ENCODE measurements around the gene SLCO1C1.

Gene SLCO1C1, protein sequence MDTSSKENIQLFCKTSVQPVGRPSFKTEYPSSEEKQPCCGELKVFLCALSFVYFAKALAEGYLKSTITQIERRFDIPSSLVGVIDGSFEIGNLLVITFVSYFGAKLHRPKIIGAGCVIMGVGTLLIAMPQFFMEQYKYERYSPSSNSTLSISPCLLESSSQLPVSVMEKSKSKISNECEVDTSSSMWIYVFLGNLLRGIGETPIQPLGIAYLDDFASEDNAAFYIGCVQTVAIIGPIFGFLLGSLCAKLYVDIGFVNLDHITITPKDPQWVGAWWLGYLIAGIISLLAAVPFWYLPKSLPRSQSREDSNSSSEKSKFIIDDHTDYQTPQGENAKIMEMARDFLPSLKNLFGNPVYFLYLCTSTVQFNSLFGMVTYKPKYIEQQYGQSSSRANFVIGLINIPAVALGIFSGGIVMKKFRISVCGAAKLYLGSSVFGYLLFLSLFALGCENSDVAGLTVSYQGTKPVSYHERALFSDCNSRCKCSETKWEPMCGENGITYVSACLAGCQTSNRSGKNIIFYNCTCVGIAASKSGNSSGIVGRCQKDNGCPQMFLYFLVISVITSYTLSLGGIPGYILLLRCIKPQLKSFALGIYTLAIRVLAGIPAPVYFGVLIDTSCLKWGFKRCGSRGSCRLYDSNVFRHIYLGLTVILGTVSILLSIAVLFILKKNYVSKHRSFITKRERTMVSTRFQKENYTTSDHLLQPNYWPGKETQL

DNA sequence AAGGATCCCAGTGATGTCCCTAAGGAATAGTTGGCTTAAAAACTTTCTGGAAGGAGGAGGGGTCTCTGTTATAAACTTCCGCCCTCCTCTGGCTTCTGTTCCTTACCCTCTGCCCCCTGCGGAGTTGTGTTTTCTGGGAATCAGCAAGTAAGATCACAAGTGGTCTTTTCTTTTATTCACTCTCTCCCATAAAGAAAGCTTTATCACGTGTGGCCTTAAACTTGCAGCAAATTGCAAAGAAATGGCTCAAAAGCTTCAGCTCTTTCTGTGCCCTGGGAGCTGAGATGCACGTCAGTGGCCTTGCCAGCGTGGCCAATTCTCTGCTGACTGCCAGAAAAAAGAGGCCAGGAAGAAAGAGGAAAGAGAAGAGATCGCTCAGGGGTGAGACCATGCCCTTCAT is at the start of gene SLCO1C1:
SLCO1C1 (plus strand) TSS at position 101 of the 400 bp plus-strand sequence. CDS start 4,245 bp downstream, outside the sequence.
- Histone ChIP-seq H3K27ac (ENCODE audit: low read depth, low read length) (no peak within 1 kb of the TSS), H3K36me3 (ENCODE audit: control insufficient read depth, insufficient read depth, low read length) (no peaks in the 10 kb centered on the region), H3K4me1 (ENCODE audit: control insufficient read depth, insufficient read depth, low read length) (no peaks in the 10 kb centered on the region), H3K4me3 (ENCODE audit: low read length) (no peak within 1 kb of the TSS), H3K27me3 (ENCODE audit: control insufficient read depth, insufficient read depth, low read length) (no peaks in the 10 kb centered on the region), H3K9ac (ENCODE audit: low read length) (no peak within 1 kb of the TSS)

DNA sequence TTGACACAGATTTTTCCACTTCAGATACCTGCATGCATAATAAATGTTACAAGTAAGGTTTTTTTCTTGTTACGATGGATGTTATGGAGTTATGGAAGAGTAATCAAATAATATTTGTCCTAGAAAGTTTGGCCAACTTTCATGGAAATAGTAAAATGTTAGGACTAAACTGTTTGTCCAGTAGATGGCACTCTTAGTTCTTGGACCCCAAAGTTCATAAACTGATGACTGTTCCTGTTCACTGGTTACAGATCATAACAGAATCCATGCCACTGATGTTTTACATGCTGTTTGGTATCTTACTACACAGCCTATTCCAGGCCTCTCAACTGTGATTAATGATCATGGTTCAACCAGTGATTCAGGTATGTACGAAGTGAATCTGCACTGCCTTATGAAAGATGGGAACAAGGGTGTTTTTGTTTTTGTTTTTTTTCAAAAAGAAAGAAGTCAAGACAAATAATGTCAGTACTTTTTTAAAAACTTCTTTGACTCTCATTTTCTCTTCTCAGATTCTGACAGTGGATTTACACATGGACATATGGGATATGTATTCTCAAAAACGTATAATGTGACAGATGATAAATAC is 48.8 kb upstream of the SLCO1C1 start:
- no peak overlapping the region for H3K9ac ChIP-seq (ENCODE audit: low read length)
- H3K4me3 ChIP-seq (ENCODE audit: low read length) = no peak overlapping the region
- peaks cover 3% of the 10 kb centered on the region for H3K36me3 ChIP-seq (ENCODE audit: control insufficient read depth, insufficient read depth, low read length)
- H3K4me1 ChIP-seq (ENCODE audit: control insufficient read depth, insufficient read depth, low read length) = no peaks in the 10 kb centered on the region
- no peak overlapping the region for H3K27ac ChIP-seq (ENCODE audit: low read depth, low read length)
- no peaks in the 10 kb centered on the region for H3K27me3 ChIP-seq (ENCODE audit: control insufficient read depth, insufficient read depth, low read length)

DNA sequence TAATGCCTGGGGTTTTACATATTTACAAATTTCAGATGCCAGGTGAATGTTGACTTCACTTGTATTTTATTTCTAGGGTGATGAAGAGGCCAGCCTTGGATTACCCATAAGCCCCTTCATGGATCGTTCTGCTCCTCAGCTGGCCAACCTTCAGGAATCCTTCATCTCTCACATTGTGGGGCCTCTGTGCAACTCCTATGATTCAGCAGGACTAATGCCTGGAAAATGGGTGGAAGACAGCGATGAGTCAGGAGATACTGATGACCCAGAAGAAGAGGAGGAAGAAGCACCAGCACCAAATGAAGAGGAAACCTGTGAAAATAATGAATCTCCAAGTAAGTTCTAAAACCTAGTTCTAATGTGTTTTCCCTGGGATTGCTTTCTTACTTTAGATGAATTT is 41.3 kb upstream of the SLCO1C1 start:
- no peaks in the 10 kb centered on the region for H3K36me3 ChIP-seq (ENCODE audit: control insufficient read depth, insufficient read depth, low read length)
- no peak overlapping the region for H3K27ac ChIP-seq (ENCODE audit: low read depth, low read length)
- H3K9ac ChIP-seq (ENCODE audit: low read length) = no peak overlapping the region
- no peaks in the 10 kb centered on the region for H3K4me1 ChIP-seq (ENCODE audit: control insufficient read depth, insufficient read depth, low read length)
- H3K27me3 ChIP-seq (ENCODE audit: control insufficient read depth, insufficient read depth, low read length) = no peaks in the 10 kb centered on the region
- H3K4me3 ChIP-seq (ENCODE audit: low read length) = no peak overlapping the region

DNA sequence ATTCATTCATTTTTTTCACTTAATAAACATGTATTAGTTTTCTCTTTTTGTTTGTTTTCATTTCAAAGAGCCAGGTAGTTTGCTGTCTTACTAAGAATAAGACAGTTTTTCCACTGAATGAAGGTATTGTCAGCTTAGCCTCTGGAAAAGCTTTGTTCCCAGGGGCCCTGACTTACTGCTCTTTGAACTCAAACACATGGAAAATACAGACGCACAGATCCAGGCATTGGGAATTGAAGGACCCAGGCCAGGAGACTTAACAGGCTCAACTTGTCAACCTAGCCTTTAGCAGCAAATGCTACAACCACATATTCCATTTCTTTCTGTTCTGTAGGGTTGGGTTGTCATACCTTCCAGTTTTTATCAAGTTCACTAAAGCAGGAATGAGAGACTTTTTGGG is 38.5 kb upstream of the SLCO1C1 start:
- no peak overlapping the region for H3K4me3 ChIP-seq (ENCODE audit: low read length)
- H3K36me3 ChIP-seq (ENCODE audit: control insufficient read depth, insufficient read depth, low read length) = peaks cover 7% of the 10 kb centered on the region
- H3K27ac ChIP-seq (ENCODE audit: low read depth, low read length) = no peak overlapping the region
- no peak overlapping the region for H3K9ac ChIP-seq (ENCODE audit: low read length)
- H3K4me1 ChIP-seq (ENCODE audit: control insufficient read depth, insufficient read depth, low read length) = no peaks in the 10 kb centered on the region
- no peaks in the 10 kb centered on the region for H3K27me3 ChIP-seq (ENCODE audit: control insufficient read depth, insufficient read depth, low read length)

DNA sequence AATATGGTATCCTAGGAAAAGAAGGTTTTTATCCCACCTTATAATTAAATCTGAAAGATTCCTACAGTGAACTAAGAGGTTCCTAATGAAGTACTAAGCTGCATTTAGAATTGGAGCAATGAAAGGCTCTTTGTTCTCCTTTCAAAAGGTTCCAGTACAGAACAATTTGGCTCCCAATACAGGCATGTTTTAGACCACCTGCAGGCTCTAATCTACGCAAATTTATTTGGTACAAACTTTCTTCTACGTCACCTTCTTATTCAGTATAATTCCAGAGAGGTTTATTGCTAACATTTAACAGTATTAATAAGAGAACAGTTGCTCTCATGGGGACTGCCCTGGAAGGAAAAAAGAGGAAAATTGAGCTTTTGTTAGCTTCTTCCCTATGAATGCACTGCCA is 37.6 kb upstream of the SLCO1C1 start:
- Histone ChIP-seq H3K4me3 (ENCODE audit: low read length) (no peak overlapping the region), H3K9ac (ENCODE audit: low read length) (no peak overlapping the region), H3K27me3 (ENCODE audit: control insufficient read depth, insufficient read depth, low read length) (no peaks in the 10 kb centered on the region), H3K36me3 (ENCODE audit: control insufficient read depth, insufficient read depth, low read length) (peaks cover 7% of the 10 kb centered on the region), H3K4me1 (ENCODE audit: control insufficient read depth, insufficient read depth, low read length) (no peaks in the 10 kb centered on the region), H3K27ac (ENCODE audit: low read depth, low read length) (no peak overlapping the region)

DNA sequence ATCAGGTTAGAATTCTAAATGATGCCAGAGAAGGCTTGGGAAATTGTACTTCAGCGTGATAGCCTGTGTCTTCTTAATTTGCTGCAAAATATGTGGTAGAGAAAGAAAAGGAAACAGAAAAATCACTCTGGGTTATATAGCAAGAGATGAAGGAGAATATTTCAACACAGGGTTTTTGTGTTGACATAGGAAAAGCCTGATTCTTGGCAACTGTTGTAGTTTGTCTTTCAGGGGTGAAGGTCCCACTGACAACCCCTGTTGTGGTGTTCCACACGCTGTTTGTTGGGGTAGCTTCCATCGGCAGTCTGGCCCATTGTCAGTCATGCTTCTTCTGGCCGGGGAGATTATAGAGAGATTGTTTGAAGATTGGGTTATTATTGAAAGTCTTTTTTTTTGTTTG is 13.8 kb upstream of the SLCO1C1 start:
- Histone ChIP-seq H3K9ac (ENCODE audit: low read length) (no peak overlapping the region), H3K4me1 (ENCODE audit: control insufficient read depth, insufficient read depth, low read length) (no peaks in the 10 kb centered on the region), H3K4me3 (ENCODE audit: low read length) (no peak overlapping the region), H3K36me3 (ENCODE audit: control insufficient read depth, insufficient read depth, low read length) (peaks cover 4% of the 10 kb centered on the region), H3K27me3 (ENCODE audit: control insufficient read depth, insufficient read depth, low read length) (no peaks in the 10 kb centered on the region), H3K27ac (ENCODE audit: low read depth, low read length) (no peak overlapping the region)

DNA sequence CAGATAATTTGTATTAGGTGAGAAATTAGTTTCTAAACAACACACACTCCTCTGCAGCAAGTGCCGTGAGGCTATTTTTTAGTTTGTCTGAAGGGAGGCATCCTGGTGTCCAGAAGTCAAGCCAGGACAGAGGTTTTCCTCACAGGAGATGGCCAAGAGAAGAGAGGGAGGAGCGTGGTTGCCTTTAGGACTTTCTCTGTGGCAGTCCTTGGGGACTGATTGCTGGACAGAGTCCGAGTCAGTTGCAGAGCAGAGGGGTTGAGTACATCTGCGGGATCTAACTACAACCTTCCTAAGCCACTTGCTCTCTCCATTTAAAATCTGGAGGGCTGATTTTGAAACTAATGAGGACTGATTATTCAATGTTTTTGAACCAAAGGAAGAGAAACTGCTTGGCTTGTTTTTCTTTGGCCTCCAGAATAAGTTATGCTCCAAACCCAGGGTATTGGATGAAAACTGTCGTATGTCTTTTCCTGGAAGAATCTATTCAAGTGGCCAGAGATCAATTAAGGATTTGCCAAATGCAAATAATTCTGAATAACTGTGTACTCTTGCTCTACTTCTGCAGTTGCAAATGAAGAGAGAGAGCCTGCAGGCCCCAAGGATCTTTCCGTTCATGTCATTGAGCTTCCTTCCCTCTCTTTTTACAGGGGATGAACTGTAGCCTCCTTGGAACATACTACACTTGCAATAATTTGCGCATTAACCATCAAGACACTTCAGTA is 1.2 kb downstream of the SLCO1C1 start:
- H3K9ac ChIP-seq (ENCODE audit: low read length) = no peak overlapping the region

DNA sequence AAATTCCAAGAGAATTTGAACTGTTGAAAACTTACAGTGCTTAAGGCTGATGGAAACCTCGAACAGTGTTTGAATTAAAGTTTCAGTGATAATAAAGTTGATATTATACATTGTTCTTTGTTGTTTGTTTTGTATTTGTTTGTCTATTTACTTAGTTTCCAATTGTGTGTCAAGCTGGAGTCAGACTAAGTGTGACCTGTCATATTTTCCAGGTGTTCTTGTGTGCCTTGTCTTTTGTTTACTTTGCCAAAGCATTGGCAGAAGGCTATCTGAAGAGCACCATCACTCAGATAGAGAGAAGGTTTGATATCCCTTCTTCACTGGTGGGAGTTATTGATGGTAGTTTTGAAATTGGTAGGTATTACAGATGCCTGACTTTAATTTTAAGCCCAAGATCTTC is 6.0 kb downstream of the SLCO1C1 start:
- no peak overlapping the region for H3K4me3 ChIP-seq (ENCODE audit: low read length)
- H3K4me1 ChIP-seq (ENCODE audit: control insufficient read depth, insufficient read depth, low read length) = no peaks in the 10 kb centered on the region
- H3K36me3 ChIP-seq (ENCODE audit: control insufficient read depth, insufficient read depth, low read length) = no peaks in the 10 kb centered on the region
- no peak overlapping the region for H3K27ac ChIP-seq (ENCODE audit: low read depth, low read length)
- H3K27me3 ChIP-seq (ENCODE audit: control insufficient read depth, insufficient read depth, low read length) = no peaks in the 10 kb centered on the region
- H3K9ac ChIP-seq (ENCODE audit: low read length) = no peak overlapping the region

More for the DNA sequence above, 1.2 kb downstream of the SLCO1C1 start:
- Histone ChIP-seq H3K27ac (ENCODE audit: low read depth, low read length) (no peak overlapping the region), H3K36me3 (ENCODE audit: control insufficient read depth, insufficient read depth, low read length) (no peaks in the 10 kb centered on the region), H3K4me1 (ENCODE audit: control insufficient read depth, insufficient read depth, low read length) (no peaks in the 10 kb centered on the region), H3K4me3 (ENCODE audit: low read length) (no peak overlapping the region), H3K27me3 (ENCODE audit: control insufficient read depth, insufficient read depth, low read length) (no peaks in the 10 kb centered on the region)

DNA sequence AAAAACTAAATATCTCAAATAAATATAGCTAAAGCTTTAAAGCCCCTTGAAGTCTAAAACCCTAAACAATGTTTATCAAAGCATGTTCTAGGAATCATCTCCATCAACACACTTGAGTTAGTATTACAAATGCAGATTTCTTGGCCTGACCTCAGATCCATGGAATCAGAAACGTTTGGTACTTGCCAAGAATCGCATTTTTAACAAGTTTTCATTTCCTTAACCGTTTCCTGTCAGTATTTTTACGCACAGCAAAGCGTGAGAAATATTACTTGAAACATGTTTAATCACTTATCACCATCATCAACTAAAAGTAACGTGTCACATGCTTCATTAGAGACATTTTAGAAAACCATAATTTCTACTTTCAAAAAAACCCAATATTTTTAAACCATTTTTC is 9.7 kb downstream of the SLCO1C1 start:
- H3K27ac ChIP-seq (ENCODE audit: low read depth, low read length) = no peak overlapping the region

DNA sequence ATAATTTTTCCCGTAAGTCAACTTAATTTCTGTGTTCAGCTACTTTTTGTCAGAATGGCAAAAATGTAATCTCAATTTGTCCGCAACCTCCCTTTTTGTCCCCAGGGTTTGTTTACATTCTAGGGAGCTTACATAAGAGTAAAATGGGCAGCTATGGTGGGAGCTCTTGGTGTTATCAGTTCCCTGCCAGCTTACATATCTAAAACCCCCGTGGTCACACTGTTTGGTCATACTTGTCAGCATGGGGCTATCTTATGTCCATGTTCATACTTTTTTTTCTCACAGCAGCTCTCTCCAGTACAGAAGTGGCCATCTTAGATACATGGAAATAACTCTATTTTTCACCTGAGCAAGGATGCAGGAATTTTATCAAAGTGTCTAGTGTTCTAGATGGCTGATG is 16.7 kb downstream of the SLCO1C1 start:
- no peak overlapping the region for H3K27ac ChIP-seq (ENCODE audit: low read depth, low read length)
- H3K4me1 ChIP-seq (ENCODE audit: control insufficient read depth, insufficient read depth, low read length) = no peaks in the 10 kb centered on the region
- no peaks in the 10 kb centered on the region for H3K27me3 ChIP-seq (ENCODE audit: control insufficient read depth, insufficient read depth, low read length)
- no peak overlapping the region for H3K4me3 ChIP-seq (ENCODE audit: low read length)
- H3K36me3 ChIP-seq (ENCODE audit: control insufficient read depth, insufficient read depth, low read length) = no peaks in the 10 kb centered on the region
- no peak overlapping the region for H3K9ac ChIP-seq (ENCODE audit: low read length)

More for the DNA sequence above, 9.7 kb downstream of the SLCO1C1 start:
- no peak overlapping the region for H3K9ac ChIP-seq (ENCODE audit: low read length)
- no peak overlapping the region for H3K4me3 ChIP-seq (ENCODE audit: low read length)
- no peaks in the 10 kb centered on the region for H3K4me1 ChIP-seq (ENCODE audit: control insufficient read depth, insufficient read depth, low read length)
- H3K36me3 ChIP-seq (ENCODE audit: control insufficient read depth, insufficient read depth, low read length) = no peaks in the 10 kb centered on the region
- no peaks in the 10 kb centered on the region for H3K27me3 ChIP-seq (ENCODE audit: control insufficient read depth, insufficient read depth, low read length)

DNA sequence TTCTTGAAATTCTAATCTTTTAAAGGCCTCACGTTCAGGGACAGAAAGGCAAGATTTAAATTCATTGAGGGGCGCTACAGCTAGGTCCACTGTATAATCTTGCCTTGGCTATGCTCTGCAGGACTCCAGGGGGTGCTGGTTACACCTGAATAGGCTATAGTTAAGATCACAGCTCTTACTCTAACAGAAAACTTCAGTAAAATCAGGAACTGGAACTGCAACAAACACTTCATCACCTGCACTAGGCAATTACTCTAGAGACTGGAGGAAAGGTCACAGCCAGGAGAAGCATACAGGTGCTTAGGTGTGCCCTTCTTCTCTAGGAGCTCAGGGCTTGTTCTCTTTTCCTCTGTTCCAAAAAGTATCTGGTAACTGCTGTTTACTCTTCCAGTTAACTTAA is 20.9 kb downstream of the SLCO1C1 start:
- H3K4me1 ChIP-seq (ENCODE audit: control insufficient read depth, insufficient read depth, low read length) = no peaks in the 10 kb centered on the region
- no peak overlapping the region for H3K9ac ChIP-seq (ENCODE audit: low read length)
- no peaks in the 10 kb centered on the region for H3K36me3 ChIP-seq (ENCODE audit: control insufficient read depth, insufficient read depth, low read length)
- H3K27me3 ChIP-seq (ENCODE audit: control insufficient read depth, insufficient read depth, low read length) = no peaks in the 10 kb centered on the region
- H3K4me3 ChIP-seq (ENCODE audit: low read length) = no peak overlapping the region
- H3K27ac ChIP-seq (ENCODE audit: low read depth, low read length) = no peak overlapping the region

DNA sequence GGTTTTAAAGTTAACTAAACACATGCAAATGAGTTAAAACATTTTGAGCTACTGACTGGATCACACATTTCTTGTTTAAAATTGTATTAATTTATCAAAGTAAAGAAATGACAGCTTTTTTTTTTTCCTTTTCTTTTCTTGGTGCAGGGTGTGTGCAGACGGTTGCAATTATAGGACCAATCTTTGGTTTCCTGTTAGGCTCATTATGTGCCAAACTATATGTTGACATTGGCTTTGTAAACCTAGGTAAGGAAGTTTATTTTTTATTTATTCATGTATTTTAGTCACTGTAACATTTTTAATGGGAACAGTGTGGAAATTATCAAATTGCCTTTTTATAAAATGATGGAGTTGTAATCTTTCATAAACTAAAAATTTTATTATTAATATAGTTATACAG is 21.9 kb downstream of the SLCO1C1 start:
- H3K36me3 ChIP-seq (ENCODE audit: control insufficient read depth, insufficient read depth, low read length) = no peaks in the 10 kb centered on the region
- no peak overlapping the region for H3K27ac ChIP-seq (ENCODE audit: low read depth, low read length)
- H3K9ac ChIP-seq (ENCODE audit: low read length) = no peak overlapping the region
- no peak overlapping the region for H3K4me3 ChIP-seq (ENCODE audit: low read length)
- H3K4me1 ChIP-seq (ENCODE audit: control insufficient read depth, insufficient read depth, low read length) = no peaks in the 10 kb centered on the region
- H3K27me3 ChIP-seq (ENCODE audit: control insufficient read depth, insufficient read depth, low read length) = no peaks in the 10 kb centered on the region

Measured in rectal smooth muscle tissue (tissue), 1 donor.